Measurements from ENCODE around the gene NPEPPS.

- TF ChIP-seq POLR2AphosphoS5 (IDR thresholded peaks at IDR 0.05): peak in 1 of 3 donors; percentile 71
- TF ChIP-seq CTCF (IDR thresholded peaks at IDR 0.05 in 8 of 11, conservative IDR thresholded peaks at IDR 0.05 in 3 of 11): peak; percentile 56 to 86 (median 75)
Measured at GRCh38 chr17:47663912-47664623, 133.2 kb downstream of the NPEPPS start.
